IMR-90 (cell line): Measurements from ENCODE around the gene CAPN5. TPM values are rescaled to one million over a fixed set of nuclear protein-coding genes. Genes with fewer than 3 reads are reported as not detected.

ENCODE experiments used
- ATAC-seq: fragments of 200-7000 bp; cut with Tn5 transposase; 2 replicates; pipeline ENCODE4 v1.9.1; 2020; ENCODE audit warnings: low read depth, mild to moderate bottlenecking, moderate library complexity
- BruUV-seq: library from RNA; stranded (reverse); fragments of 400-500 nt; replicated peaks from 2 replicates; lab custom pipeline; 2021; lab: Mats Ljungman, UMichigan
- CTCF ChIA-PET: fragments of 300-600 bp; formaldehyde crosslinking; extraction: SDS; loops from one replicate; lab custom pipeline; 2021; ENCODE audit warnings: antibody characterized with exemption; lab: Yijun Ruan, JAX
- POLR2A ChIA-PET: fragments of 300-600 bp; sonication (Branson Sonifier 250); formaldehyde crosslinking; loops from one replicate; lab custom pipeline; 2022; ENCODE audit warnings: antibody characterized with exemption; ENCODE audit not compliant: unreplicated experiment; lab: Charles Lee
- DNase-seq: peaks from one replicate; pipeline ENCODE4 v3.0.0; 2013
- H2AFZ ChIP-seq: replicated peaks from 2 replicates; pipeline ENCODE3; 2013; ENCODE audit warnings: low read length, mild to moderate bottlenecking; ENCODE audit not compliant: poor library complexity
- H2AK5ac ChIP-seq: 2 replicates; pipeline ENCODE4 v1.6.1; 2013; ENCODE audit warnings: low read depth, low read length, inconsistent platforms
- H2AK9ac ChIP-seq: replicated peaks from 2 replicates; pipeline ENCODE3; 2013; ENCODE audit warnings: mild to moderate bottlenecking, low read depth, low read length, moderate library complexity; ENCODE audit not compliant: poor library complexity
- H2BK120ac ChIP-seq: 2 replicates; pipeline ENCODE4 v1.6.1; 2013; ENCODE audit warnings: low read depth, low read length, inconsistent platforms
- H2BK15ac ChIP-seq: 3 replicates; pipeline ENCODE4 v1.6.1; 2013; ENCODE audit warnings: low read depth, low read length, inconsistent platforms
- H2BK20ac ChIP-seq: 2 replicates; pipeline ENCODE4 v1.6.1; 2013; ENCODE audit warnings: low read depth, mild to moderate bottlenecking, inconsistent platforms, low read length, moderate library complexity
- H2BK5ac ChIP-seq: 2 replicates; pipeline ENCODE4 v1.6.1; 2013; ENCODE audit warnings: mild to moderate bottlenecking, low read depth, low read length, inconsistent platforms; ENCODE audit not compliant: poor library complexity, severe bottlenecking
- H3K14ac ChIP-seq: replicated peaks from 2 replicates; pipeline ENCODE4 v1.6.1; 2013; ENCODE audit warnings: low read depth, low read length, inconsistent platforms
- H3K18ac ChIP-seq: 2 replicates; pipeline ENCODE4 v1.6.1; 2013; ENCODE audit warnings: low read depth, low read length, control low read depth
- H3K23ac ChIP-seq: 2 replicates; pipeline ENCODE4 v1.6.1; 2013; ENCODE audit warnings: low read depth, low read length, inconsistent platforms
- H3K27ac ChIP-seq: 2 replicates; pipeline ENCODE4 v1.5.1; 2013; ENCODE audit warnings: mild to moderate bottlenecking, control low read depth, low read length; ENCODE audit not compliant: insufficient read depth
- H3K27me3 ChIP-seq: 2 replicates; pipeline ENCODE4 v1.6.1; 2013; ENCODE audit warnings: low read length; ENCODE audit not compliant: control insufficient read depth, insufficient read depth
- H3K36me3 ChIP-seq: 2 replicates; pipeline ENCODE4 v1.6.1; 2013; ENCODE audit warnings: low read length, mixed read lengths; ENCODE audit not compliant: control insufficient read depth, insufficient read depth
- H3K4ac ChIP-seq: 2 replicates; pipeline ENCODE4 v1.6.1; 2013; ENCODE audit warnings: low read depth, low read length, inconsistent platforms
- H3K4me1 ChIP-seq: 2 replicates; pipeline ENCODE4 v1.6.1; 2013; ENCODE audit warnings: low read length, mixed read lengths; ENCODE audit not compliant: control insufficient read depth, insufficient read depth
- H3K4me2 ChIP-seq: 2 replicates; pipeline ENCODE4 v1.6.1; 2013; ENCODE audit warnings: low read depth, mild to moderate bottlenecking, control low read depth, low read length, moderate library complexity
- H3K4me3 ChIP-seq: 2 replicates; pipeline ENCODE4 v1.5.1; 2013; ENCODE audit warnings: low read depth, mild to moderate bottlenecking, control low read depth, low read length, moderate library complexity; ENCODE audit not compliant: insufficient read depth
- H3K56ac ChIP-seq: 2 replicates; pipeline ENCODE4 v1.6.1; 2013; ENCODE audit warnings: low read length, inconsistent platforms; ENCODE audit not compliant: insufficient read depth; ENCODE audit errors: extremely low read depth
- H3K79me1 ChIP-seq, 2 experiments: 2 replicates each; pipeline ENCODE4 v1.6.1; 2013; ENCODE audit warnings: low read length in 2 of 2, inconsistent platforms in 1 of 2, low read depth in 1 of 2
- H3K9ac ChIP-seq: 2 replicates; pipeline ENCODE4 v1.6.1; 2013; ENCODE audit warnings: low read depth, low read length, control low read depth
- H3K9me1 ChIP-seq: 2 replicates; pipeline ENCODE4 v1.6.1; 2013; ENCODE audit warnings: low read length, inconsistent platforms; ENCODE audit not compliant: insufficient read depth
- H3K9me3 ChIP-seq: 2 replicates; pipeline ENCODE4 v1.6.1; 2013; ENCODE audit warnings: low read length; ENCODE audit not compliant: control insufficient read depth, insufficient read depth
- H4K20me1 ChIP-seq: 2 replicates; pipeline ENCODE4 v1.6.1; 2013; ENCODE audit warnings: low read length, inconsistent platforms; ENCODE audit not compliant: insufficient read depth
- H4K5ac ChIP-seq: 2 replicates; pipeline ENCODE4 v1.6.1; 2013; ENCODE audit warnings: mild to moderate bottlenecking, low read depth, low read length, control low read depth
- H4K8ac ChIP-seq, 2 experiments: 2 replicates each; pipeline ENCODE4 v1.6.1; 2013; ENCODE audit warnings: low read depth in 2 of 2, low read length in 2 of 2, control low read depth in 1 of 2, inconsistent platforms in 1 of 2
- H4K91ac ChIP-seq: 2 replicates; pipeline ENCODE4 v1.6.1; 2013; ENCODE audit warnings: low read depth, low read length, inconsistent platforms; ENCODE audit not compliant: insufficient read depth
- BHLHE40 ChIP-seq: fragments of 150-350 bp; IDR thresholded peaks from 2 replicates; pipeline ENCODE4 v1.6.1; 2016; ENCODE audit warnings: mild to moderate bottlenecking, low read depth, low read length
- CEBPB ChIP-seq: IDR thresholded peaks from 2 replicates; pipeline ENCODE4 v1.6.1; 2012; ENCODE audit warnings: low read depth, low read length, improper control_type of control experiment
- CHD1 ChIP-seq: IDR thresholded peaks from 2 replicates; pipeline ENCODE4 v1.6.1; 2012; ENCODE audit warnings: low read depth, low read length, improper control_type of control experiment
- FOS ChIP-seq: fragments of 150-350 bp; IDR thresholded peaks from 2 replicates; pipeline ENCODE4 v1.6.1; 2016; ENCODE audit warnings: low read depth, low read length
- MAZ ChIP-seq: IDR thresholded peaks from 2 replicates; pipeline ENCODE4 v1.6.1; 2012; ENCODE audit warnings: low read depth, mild to moderate bottlenecking, low read length, improper control_type of control experiment, moderate library complexity, borderline replicate concordance
- MXI1 ChIP-seq: IDR thresholded peaks from 2 replicates; pipeline ENCODE4 v1.6.1; 2012; ENCODE audit warnings: low read depth, mild to moderate bottlenecking, low read length, moderate library complexity, borderline replicate concordance
- NFE2L2 ChIP-seq: fragments of 150-350 bp; IDR thresholded peaks from 2 replicates; pipeline ENCODE4 v1.6.1; 2016; ENCODE audit warnings: low read depth, mild to moderate bottlenecking, low read length
- POLR2A ChIP-seq: IDR thresholded peaks from 2 replicates; pipeline ENCODE4 v1.6.1; 2012; ENCODE audit warnings: mild to moderate bottlenecking, low read depth, low read length
- RAD21 ChIP-seq: IDR thresholded peaks from 2 replicates; pipeline ENCODE4 v1.6.1; 2012; ENCODE audit warnings: low read length, improper control_type of control experiment
- RCOR1 ChIP-seq: IDR thresholded peaks from 2 replicates; pipeline ENCODE4 v1.6.1; 2012; ENCODE audit warnings: mild to moderate bottlenecking, low read length, improper control_type of control experiment; ENCODE audit not compliant: insufficient replicate concordance
- SMC3 ChIP-seq: fragments of 150-350 bp; IDR thresholded peaks from 2 replicates; pipeline ENCODE4 v1.6.1; 2016; ENCODE audit warnings: low read depth, mild to moderate bottlenecking, antibody characterized with exemption, low read length, moderate library complexity
- WGBS, 2 experiments: methylation state at CpG; one replicate each; pipeline versions ENCODE4 v1.1.5 to v1.1.7; 2013; ENCODE audit warnings: missing lambda C conversion rate in 2 of 2; ENCODE audit not compliant: insufficient read length in 1 of 2; ENCODE audit errors: extremely low coverage in 2 of 2; 5-methylcytosine and 5-hydroxymethylcytosine counted together
- dilution Hi-C: fragments of 300-500 bp; cut with HindIII; formaldehyde crosslinking; loops from one replicate; pipeline ENCODE4 v1.14.3; 2018; ENCODE audit warnings: low sequenced_read_pairs; ENCODE audit not compliant: unreplicated experiment
- in situ Hi-C: fragments of 300-500 bp; cut with MboI; formaldehyde crosslinking; loops from 3 replicates; pipeline ENCODE4 v1.14.3; 2019; ENCODE audit warnings: low sequenced_read_pairs, inconsistent platforms, mixed read lengths
- intact Hi-C: fragments of 100-400 bp; cut with micrococcal nuclease; formaldehyde crosslinking; loops from 2 replicates; pipeline ENCODE4 v1.10.0; 2022
- polyA plus RNA-seq, 3 experiments: library from polyadenylated mRNA; depleted of rRNA; stranded (reverse); fragments of >200 nt; gene quantifications; 2 replicates each; pipeline ENCODE4 v1.2.3, GENCODE V29; 2012; ENCODE audit warnings: low replicate concordance in 1 of 3
- total RNA-seq: library from RNA; depleted of rRNA; stranded (reverse); fragments of >200 nt; gene quantifications from 2 replicates; pipeline ENCODE4 v1.2.3, GENCODE V29; 2012
- TF ChIP-seq, protein P1 (sequence below): fragments of 150-350 bp; IDR thresholded peaks from 2 replicates; pipeline ENCODE4 v1.6.1; 2016; ENCODE audit warnings: low read depth, mild to moderate bottlenecking, low read length, moderate library complexity, borderline replicate concordance
- TF ChIP-seq, protein P2 (sequence below): conservative IDR thresholded peaks from 2 replicates; pipeline ENCODE4 v1.5.1; 2012; ENCODE audit warnings: mild to moderate bottlenecking, low read depth, low read length, improper control_type of control experiment
- TF ChIP-seq, protein P3 (sequence below): fragments of 150-350 bp; IDR thresholded peaks from 2 replicates; pipeline ENCODE4 v1.6.1; 2017; ENCODE audit warnings: mild to moderate bottlenecking, antibody characterized with exemption, low read length, low read depth

The CAPN5 gene
- total and polyA plus RNA-seq, 2 of the 4 experiments (the other 2 are of a cell fraction): 8.1 to 24.0 TPM

DNA sequence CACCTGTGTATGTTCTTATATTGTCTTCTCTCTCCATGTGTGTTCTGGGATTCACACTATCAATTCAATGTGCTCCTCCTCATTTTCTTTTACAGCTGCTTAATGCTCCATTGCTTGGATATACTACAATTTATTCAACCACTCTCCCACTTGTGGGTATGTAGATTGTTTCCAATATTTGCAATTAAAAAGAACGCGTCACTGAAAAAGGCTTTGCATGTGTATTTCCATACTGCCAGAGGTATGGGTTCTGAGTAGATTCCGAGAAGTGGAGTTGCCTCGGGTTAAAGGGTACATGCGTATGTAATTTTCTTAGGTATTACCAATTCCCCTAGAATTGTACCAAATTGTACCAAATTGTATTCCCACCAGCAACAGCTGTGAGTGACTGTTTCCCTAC lies 7.0 kb upstream of the CAPN5 start:
- Histone ChIP-seq H3K9me3 (peaks cover 15% of the 10 kb centered on the region), H3K18ac (no peak overlapping the region), H3K14ac (no peak overlapping the region), H3K4ac (no peak overlapping the region), H3K27me3 (peaks cover 10% of the 10 kb centered on the region), H3K9me1 (no peaks in the 10 kb centered on the region), H3K4me2 (no peak overlapping the region), H2AFZ (no peak overlapping the region), H3K27ac (no peak overlapping the region), H3K79me1 (no peaks in the 10 kb centered on the region), H3K23ac (no peak overlapping the region), H4K5ac (no peak overlapping the region), H3K4me3 (no peak overlapping the region), H4K20me1 (no peaks in the 10 kb centered on the region), H3K36me3 (no peaks in the 10 kb centered on the region), H2BK15ac (no peak overlapping the region), H4K8ac (no peak overlapping the region), H4K91ac (no peak overlapping the region), H2BK5ac (no peak overlapping the region), H2BK120ac (no peak overlapping the region), H3K9ac (no peak overlapping the region), H2BK20ac (no peak overlapping the region), H2AK5ac (no peak overlapping the region), H3K4me1 (no peaks in the 10 kb centered on the region), H2AK9ac (no peak overlapping the region), H3K56ac (no peak overlapping the region)
- ChIA-PET POLR2A (no interaction called here), CTCF (no interaction called here)
- TF ChIP-seq MXI1: no peak
- TF ChIP-seq, protein P1, sequence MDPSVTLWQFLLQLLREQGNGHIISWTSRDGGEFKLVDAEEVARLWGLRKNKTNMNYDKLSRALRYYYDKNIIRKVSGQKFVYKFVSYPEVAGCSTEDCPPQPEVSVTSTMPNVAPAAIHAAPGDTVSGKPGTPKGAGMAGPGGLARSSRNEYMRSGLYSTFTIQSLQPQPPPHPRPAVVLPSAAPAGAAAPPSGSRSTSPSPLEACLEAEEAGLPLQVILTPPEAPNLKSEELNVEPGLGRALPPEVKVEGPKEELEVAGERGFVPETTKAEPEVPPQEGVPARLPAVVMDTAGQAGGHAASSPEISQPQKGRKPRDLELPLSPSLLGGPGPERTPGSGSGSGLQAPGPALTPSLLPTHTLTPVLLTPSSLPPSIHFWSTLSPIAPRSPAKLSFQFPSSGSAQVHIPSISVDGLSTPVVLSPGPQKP: no peak
- TF ChIP-seq RAD21: no peak
- no peak for TF ChIP-seq SMC3
- no peak for TF ChIP-seq NFE2L2
- TF ChIP-seq, protein P2, sequence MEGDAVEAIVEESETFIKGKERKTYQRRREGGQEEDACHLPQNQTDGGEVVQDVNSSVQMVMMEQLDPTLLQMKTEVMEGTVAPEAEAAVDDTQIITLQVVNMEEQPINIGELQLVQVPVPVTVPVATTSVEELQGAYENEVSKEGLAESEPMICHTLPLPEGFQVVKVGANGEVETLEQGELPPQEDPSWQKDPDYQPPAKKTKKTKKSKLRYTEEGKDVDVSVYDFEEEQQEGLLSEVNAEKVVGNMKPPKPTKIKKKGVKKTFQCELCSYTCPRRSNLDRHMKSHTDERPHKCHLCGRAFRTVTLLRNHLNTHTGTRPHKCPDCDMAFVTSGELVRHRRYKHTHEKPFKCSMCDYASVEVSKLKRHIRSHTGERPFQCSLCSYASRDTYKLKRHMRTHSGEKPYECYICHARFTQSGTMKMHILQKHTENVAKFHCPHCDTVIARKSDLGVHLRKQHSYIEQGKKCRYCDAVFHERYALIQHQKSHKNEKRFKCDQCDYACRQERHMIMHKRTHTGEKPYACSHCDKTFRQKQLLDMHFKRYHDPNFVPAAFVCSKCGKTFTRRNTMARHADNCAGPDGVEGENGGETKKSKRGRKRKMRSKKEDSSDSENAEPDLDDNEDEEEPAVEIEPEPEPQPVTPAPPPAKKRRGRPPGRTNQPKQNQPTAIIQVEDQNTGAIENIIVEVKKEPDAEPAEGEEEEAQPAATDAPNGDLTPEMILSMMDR: no peak
- TF ChIP-seq BHLHE40: no peak
- TF ChIP-seq, protein P3, sequence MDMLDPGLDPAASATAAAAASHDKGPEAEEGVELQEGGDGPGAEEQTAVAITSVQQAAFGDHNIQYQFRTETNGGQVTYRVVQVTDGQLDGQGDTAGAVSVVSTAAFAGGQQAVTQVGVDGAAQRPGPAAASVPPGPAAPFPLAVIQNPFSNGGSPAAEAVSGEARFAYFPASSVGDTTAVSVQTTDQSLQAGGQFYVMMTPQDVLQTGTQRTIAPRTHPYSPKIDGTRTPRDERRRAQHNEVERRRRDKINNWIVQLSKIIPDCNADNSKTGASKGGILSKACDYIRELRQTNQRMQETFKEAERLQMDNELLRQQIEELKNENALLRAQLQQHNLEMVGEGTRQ: no peak
- TF ChIP-seq CHD1: no peak
- no peak for TF ChIP-seq FOS
- TF ChIP-seq CEBPB: no peak
- no peak for TF ChIP-seq MAZ
- no peak for TF ChIP-seq RCOR1
- no peak for TF ChIP-seq POLR2A
- ATAC-seq (no peak), DNase-seq (no peak)
- intact Hi-C loops (no loop called here), dilution Hi-C loops (no loop called here), in situ Hi-C loops (no loop called here)
- BruUV-seq: no TSS peak
- WGBS, 2 experiments: no CpG with 5 or more reads among the region's 5 CpGs
